SKM-1 treated with dmso at 0.1 percent for 144 hours (cell line): ENCODE data around the gene ZC3H4.

Experiments used
- DNase-seq: peaks from one replicate; lab custom pipeline; 2025; ENCODE audit not compliant: unreplicated experiment; lab: John Stamatoyannopoulos, UW

The ZC3H4 gene

DNA sequence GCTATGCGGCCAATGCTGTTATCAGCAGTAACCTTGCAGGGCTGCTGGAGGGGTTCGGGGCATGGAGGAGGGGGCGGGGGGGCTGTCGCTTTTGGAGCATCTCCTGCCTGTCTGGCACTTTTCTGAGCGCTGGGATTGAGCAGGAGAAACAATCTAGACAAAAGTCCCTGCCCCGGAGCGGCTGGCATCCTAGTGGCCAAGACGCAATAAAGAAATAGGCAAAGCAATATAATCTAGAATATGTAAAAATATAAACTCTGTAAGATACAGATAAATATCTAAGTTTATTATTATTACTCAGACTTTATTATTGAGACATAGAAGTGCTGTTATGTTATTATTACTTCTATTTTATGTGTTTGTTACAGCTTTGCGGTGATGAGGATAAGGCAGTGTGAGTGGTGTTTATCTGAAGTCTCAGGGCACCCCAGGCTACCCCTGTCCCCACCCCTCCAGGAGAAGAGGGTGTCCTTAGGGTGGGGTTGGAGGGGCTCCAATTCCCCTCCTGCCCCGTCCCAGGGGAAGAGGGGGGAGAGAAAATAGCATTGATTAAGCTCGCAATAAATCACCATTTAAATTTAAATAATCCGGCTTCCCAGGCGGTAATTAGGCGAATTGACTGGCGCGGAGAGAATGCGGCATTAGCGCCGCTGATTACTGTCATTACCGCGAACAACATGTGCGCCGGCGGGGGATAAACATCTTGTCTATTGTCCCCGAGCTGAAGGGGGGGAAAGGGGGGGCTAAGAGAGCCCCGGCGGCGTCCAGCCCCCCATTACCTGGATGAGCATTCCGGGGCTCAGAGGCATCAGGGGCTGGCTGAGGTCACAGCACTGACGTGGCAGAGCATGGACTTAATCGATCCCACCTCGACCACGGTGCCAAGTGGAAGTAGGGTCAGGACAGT lies 90.8 kb downstream of the ZC3H4 start:
- DNase-seq, result no peak

DNA sequence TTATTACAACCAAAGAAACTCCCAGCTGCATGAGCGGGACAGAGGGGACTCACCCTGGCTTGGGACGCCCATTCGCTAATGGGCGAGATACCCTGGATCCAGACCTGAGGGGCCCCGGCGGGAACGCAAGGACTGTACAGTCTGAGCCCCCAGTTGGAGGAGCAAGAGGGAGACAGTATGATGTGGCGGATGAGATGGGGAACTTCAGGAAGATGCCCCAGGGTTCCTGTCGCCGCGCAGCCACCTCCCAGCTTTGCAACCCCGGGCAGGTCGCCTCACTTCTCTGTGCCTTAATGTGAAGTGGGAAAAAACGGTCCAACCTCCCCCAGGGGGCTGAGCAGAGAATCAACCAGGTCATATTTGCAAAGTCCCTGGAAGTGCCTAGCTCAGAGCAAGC lies 91.4 kb downstream of the ZC3H4 start:
- DNase-seq, result no peak

DNA sequence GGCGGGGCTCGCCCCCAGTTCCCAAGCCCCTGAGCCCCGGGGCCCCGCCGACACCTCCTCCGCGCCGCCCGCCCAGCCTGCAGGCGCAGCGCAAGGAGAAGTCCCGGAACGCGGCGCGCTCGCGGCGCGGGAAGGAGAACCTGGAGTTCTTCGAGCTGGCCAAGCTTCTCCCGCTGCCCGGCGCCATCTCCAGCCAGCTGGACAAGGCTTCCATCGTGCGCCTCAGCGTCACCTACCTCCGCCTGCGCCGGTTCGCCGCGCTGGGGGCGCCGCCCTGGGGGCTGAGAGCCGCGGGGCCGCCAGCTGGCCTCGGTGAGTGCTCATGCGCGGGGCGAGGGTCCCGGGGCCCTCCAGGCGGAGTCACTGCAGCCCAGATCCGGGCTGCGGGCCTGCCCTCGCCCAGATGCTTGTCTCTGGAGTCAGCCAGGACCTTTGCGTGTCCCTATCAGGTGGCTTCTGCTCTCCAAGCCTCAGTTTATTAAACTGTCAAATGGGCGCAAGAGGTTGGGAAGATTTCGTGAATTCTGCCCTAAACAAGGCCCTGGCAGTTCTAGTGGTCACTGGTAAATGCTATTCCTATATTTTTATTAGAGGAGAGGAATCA lies 91.9 kb downstream of the ZC3H4 start:
- DNase-seq, result no peak

DNA sequence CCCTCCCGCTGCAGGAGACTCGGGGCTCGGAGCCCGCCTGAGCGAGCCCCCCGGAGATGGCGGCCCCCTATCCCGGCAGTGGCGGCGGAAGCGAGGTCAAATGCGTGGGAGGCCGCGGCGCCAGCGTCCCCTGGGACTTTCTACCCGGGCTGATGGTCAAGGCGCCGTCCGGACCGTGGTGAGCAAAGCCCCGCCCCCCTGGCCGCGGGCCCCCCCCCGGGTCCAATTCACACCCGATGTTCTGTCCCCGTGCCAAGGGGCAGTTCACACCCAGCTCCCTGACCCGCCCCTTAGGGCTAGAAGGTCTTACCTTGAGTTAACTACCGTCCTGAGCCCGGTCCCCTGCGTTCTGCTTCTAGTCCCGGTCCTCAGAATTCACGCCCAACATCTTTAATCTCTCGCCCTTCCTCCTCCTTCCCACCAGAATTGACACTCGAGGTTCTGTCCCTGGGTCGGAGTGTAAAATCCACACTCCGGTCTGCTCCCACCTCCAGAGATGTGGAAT lies 92.5 kb downstream of the ZC3H4 start:
- no peak for DNase-seq

DNA sequence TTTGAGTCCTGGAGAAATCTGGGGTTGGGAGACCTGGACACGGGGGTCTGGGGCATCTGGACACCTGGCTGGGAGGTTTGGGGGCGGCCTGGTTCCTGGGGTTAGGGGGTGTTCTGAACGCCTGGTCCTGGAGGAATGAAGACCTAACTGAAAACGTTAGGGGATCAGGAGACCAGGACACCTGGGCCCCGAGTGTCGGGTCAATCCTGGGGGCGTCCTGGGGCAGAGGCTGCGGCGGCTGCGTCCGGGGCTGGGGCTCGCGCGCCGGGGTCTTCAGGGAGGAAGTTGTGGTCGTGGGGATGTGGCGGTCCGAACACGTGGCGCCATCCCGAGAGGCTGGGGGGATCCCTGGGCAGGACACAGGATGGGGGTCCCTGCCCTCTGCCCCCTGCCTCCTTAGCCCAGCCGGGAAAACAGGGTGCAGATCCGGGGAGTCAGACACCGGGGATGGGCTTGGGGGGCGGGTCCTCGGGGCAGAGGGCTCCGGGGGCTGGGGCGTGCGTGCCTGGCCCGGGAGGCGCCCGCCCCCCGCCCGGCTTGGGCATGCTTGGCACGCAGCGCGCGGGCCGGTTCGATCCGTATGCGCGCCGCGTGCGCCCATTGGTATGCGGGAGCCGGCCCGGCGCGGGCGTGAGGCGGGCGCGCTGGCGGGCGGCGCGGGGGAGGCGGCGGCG lies 93.3 kb downstream of the ZC3H4 start:
- no peak for DNase-seq

DNA sequence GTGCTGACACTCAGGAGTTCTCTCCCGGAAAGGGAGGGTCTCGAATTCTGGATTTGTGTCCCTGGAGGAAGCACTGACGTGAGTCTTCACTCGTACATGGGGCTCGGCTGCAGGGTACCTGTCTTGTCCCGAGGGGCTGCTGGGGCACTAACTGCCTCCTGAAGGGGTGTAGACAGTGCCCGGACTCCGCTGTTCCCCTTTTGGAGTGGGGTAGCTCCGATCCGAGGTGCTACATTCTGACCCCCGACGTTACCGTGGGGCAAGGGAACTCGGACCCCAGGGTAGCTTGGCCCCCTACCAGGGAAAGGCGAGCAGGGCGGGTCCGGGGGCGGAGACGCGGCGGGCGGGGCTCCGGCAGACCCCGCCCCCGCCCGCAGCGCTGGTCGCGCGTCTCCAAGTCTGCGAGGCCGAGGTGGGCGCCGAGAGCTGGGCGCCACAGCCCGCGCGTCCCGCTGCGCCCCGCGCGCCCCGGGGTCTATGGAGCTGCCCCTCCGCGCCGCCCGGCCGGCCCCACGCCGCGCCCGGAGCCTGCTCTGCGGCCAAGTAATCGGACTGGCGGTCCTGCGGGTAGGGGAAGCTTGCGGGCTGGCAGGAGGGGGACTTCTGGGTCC lies 94.0 kb downstream of the ZC3H4 start, which contains the start of gene NPAS1:
Gene NPAS1 (plus strand): TSS at position 407 of the 611 bp plus-strand sequence. CDS start 1,211 bp downstream, outside the sequence.
- DNase-seq, result no peak

DNA sequence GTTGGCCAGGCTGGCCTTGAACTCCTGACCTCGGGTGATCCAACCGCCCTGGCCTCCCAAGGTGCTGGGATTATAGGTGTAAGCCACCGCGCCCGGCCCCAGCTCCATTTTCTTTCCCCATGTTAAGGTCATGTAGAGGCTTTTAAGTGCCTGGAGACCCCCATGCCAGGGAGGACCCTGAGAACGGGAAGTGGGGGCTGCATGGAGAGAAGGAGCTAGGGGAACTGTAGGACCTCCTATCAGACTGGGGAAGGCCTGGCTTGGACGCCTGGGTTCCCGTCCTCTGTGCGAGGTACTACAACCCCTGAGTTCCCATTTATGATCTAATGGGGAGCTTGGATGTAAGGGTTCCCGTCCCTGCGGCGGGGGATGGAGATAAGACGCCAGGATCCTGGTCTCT lies 94.7 kb downstream of the ZC3H4 start:
- no peak for DNase-seq
